NK-92 (cell line): ENCODE measurements around the gene ZBED4.
A peak's percentile ranks its signal among the peaks of the same experiment; 100 is the strongest.

Source experiments
- DNase-seq: peaks from one replicate; lab custom pipeline; 2025; ENCODE audit not compliant: unreplicated experiment; lab: John Stamatoyannopoulos, UW

The ZBED4 gene

GRCh38 chr22:49934160-49934890 is 80.7 kb downstream of the ZBED4 start:
- no peak for DNase-seq

GRCh38 chr22:49934891-49935557 is 81.4 kb downstream of the ZBED4 start:
- no peak for DNase-seq

DNA sequence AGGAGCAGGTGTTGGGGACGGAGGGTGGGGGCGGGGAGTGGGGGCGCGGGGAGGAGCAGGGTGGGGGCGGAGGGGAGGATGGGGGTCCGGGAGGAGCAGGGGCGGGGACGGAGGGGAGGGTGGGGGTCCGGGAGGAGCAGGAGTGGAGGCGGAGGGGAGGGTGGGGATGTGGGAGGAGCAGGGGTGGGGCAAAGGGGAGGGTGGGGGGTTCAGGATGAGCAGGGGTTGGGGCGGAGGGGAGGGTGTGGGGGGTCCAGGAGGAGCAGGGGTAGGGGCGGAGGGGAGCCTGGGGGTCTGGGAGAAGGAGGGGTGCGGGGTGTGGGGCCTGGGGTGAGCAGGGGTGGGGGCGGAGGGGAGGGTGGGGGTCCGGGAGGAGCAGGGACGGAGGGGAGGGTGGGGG is 81.9 kb downstream of the ZBED4 start:
- no peak for DNase-seq

GRCh38 chr22:49936018-49936972 is 82.7 kb downstream of the ZBED4 start:
- peak; percentile 55 for DNase-seq

GRCh38 chr22:49936973-49937757 is 83.5 kb downstream of the ZBED4 start:
- no peak for DNase-seq

GRCh38 chr22:49937758-49938564 is 84.3 kb downstream of the ZBED4 start:
- no peak for DNase-seq

DNA sequence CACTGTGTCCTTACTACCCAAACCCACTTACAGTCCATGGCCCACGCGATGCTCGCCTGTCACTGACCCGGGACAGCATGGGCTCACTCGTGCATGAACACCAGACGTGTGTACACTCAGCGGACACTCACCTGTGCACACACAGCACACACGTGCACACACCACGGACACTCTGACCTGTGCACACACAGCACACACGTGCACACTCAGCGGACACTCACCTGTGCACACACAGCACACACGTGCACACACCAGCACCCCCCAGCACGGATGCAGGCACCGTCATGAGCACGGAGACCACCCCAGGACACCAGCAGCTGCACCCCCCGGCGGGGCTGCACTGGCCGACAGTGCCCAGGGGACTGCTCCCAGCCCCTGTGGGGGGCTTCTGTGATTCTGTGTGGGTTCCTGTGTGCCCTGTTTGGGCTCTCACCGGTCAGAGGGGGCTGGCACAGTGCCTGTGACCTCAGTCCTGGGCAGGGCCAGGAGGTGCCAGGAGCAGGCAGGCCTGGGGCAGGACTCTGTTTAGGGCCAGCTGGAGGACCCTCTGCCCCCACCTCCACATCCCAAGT is 85.0 kb downstream of the ZBED4 start:
- no peak for DNase-seq
